Pancreas (tissue), 10 donors: ENCODE data around the gene NXPE3. TPM values are rescaled to one million over a fixed set of nuclear protein-coding genes. Genes with fewer than 3 reads are reported as not detected.

ENCODE experiments used
- ATAC-seq, 4 donors: fragments of 200-7000 bp; cut with Tn5 transposase; one replicate each; pipeline versions ENCODE4 v1.8.0 to v1.9.1; 2020; ENCODE audit warnings: mild to moderate bottlenecking in 4 of 4, moderate library complexity in 4 of 4
- DNase-seq, 6 donors: peaks; one replicate each; pipeline ENCODE4 v3.0.0-alpha.2; 2020
- FAIRE-seq: peaks from 2 replicates; lab custom pipeline; 2012; peaks lifted over from hg19 to GRCh38; lab: Jason Lieb, UNC
- H3K27ac ChIP-seq, 4 donors: fragments of 200-600 bp; sonication (generic); 1 replicate in 3 of 4; 2 replicates in 1 of 4; pipeline versions ENCODE4 v1.5.0 to v1.8.0; 2020
- H3K27me3 ChIP-seq, 4 donors: fragments of 200-600 bp; one replicate each; pipeline ENCODE4 v1.8.0; 2021
- H3K36me3 ChIP-seq, 3 donors: fragments of 200-600 bp; sonication (generic) in 1 of 3; one replicate each; pipeline versions ENCODE4 v1.5.0 to v1.8.0; 2020 to 2021
- H3K4me1 ChIP-seq, 3 donors: fragments of 200-600 bp; one replicate each; pipeline ENCODE4 v1.8.0; 2021
- H3K4me3 ChIP-seq, 4 donors: fragments of 200-600 bp; sonication (generic) in 2 of 4; one replicate each; pipeline versions ENCODE4 v1.5.0 to v1.8.0; 2020 to 2021
- H3K9me3 ChIP-seq, 4 donors: fragments of 200-600 bp; one replicate each; pipeline ENCODE4 v1.8.0; 2021
- CTCF ChIP-seq, 4 donors: fragments of 200-600 bp; sonication (generic) in 3 of 4; IDR thresholded peaks; one replicate each; pipeline versions ENCODE4 v1.5.0 to v1.8.0; 2021; ENCODE audit warnings: antibody characterized with exemption in 4 of 4
- WGBS, 2 donors: extraction: QIAGEN DNeasy Blood & Tissue Kit; methylation state at CpG; one replicate each; pipeline ENCODE4 v1.1.7; 2013; 5-methylcytosine and 5-hydroxymethylcytosine counted together
- intact Hi-C, 3 donors: fragments of 100-400 bp; cut with DNase I; formaldehyde crosslinking; loops; one replicate each; pipeline versions ENCODE4 v1.11.1 to v1.14.2; 2022
- polyA plus RNA-seq, 2 donors: library from polyadenylated mRNA; stranded (reverse); fragments of 200-250 nt; gene quantifications; one replicate each; pipeline ENCODE4 v1.2.3, GENCODE V29; 2013
- total RNA-seq, 6 donors: library from RNA; stranded (reverse); fragmentation: NEBNext Ultra II Directional in 4 of 6; extraction: Animal tissue kit (Norgen Biotek cat#: 25700) in 4 of 6; gene quantifications; one replicate each; pipeline versions ENCODE4 v1.2.1 to v1.2.4, GENCODE V29; 2021 to 2023
- donor health status: healthy with polysubstance abuse.
- donor health status: DM: no; HTN: no; CAD: no; lungs with moderate emphysema.
- donor health status: DM: no; HTN: no; CAD: no.
- donor health status: control.
- donor health status: control.
- donor health status: Bipolar disorder and iron deficiency.
- donor health status: DM: yes; HTN: yes; CAD: no.
- donor health status: DM: no; HTN: no; CAD: no.
- donor health status: DM: no; HTN: no; CAD: no.
- donor health status: DM: yes; HTN: yes; CAD: no.

The NXPE3 gene
- total and polyA plus RNA-seq, 8 donors: 1.4 to 4.3 (median 2.4) TPM

- no peaks in the 10 kb centered on the region for H3K36me3 ChIP-seq
- FAIRE-seq (peak; percentile 91), DNase-seq (peak in 3 of 6 donors; percentile 21 to 49 (median 49)), ATAC-seq (peak; percentile 93 to 100 (median 98))
- H3K4me1 ChIP-seq: no peaks in the 10 kb centered on the region
- H3K27ac ChIP-seq: no peak overlapping the region
- H3K27me3 ChIP-seq: no peaks in the 10 kb centered on the region
- intact Hi-C loops: loop anchor here in 1 of 3 donors (5.0 to 10.0 kb wide), 2 partner anchors 424 to 732 kb away; no protein-coding TSS in a partner anchor
- H3K9me3 ChIP-seq: no peaks in the 10 kb centered on the region
- TF ChIP-seq CTCF (IDR thresholded peaks at IDR 0.05): peak; percentile 62 to 86 (median 78)
- no peak overlapping the region for H3K4me3 ChIP-seq
- 63 to 72% methylated on average over 9 of the region's 9 CpGs for WGBS, 2 donors
Measured at GRCh38 chr3:101803173-101803782, 24.3 kb downstream of the NXPE3 start.

- no peak overlapping the region for H3K4me3 ChIP-seq
- no peak overlapping the region for H3K27ac ChIP-seq
- no peaks in the 10 kb centered on the region for H3K27me3 ChIP-seq
- TF ChIP-seq CTCF (IDR thresholded peaks at IDR 0.05): no peak
- no peaks in the 10 kb centered on the region for H3K36me3 ChIP-seq
- H3K9me3 ChIP-seq: no peaks in the 10 kb centered on the region
- DNase-seq: no peak
- ATAC-seq: no peak
- 78 to 85% methylated on average over 3 of the region's 3 CpGs for WGBS, 2 donors
- intact Hi-C loops: loop anchor here in 1 of 3 donors (5.0 to 10.0 kb wide), 2 partner anchors 423 to 731 kb away; no protein-coding TSS in a partner anchor
- H3K4me1 ChIP-seq: no peaks in the 10 kb centered on the region
- no peak for FAIRE-seq
Measured at GRCh38 chr3:101803939-101804338, 24.9 kb downstream of the NXPE3 start.

- Histone ChIP-seq H3K36me3 (no peaks in the 10 kb centered on the region), H3K4me3 (no peak overlapping the region), H3K4me1 (peaks cover 0 to 10% (median 5%) of the 10 kb centered on the region in 3 donors), H3K27me3 (no peaks in the 10 kb centered on the region), H3K27ac (no peak overlapping the region), H3K9me3 (no peaks in the 10 kb centered on the region)
- FAIRE-seq (no peak), DNase-seq (no peak), ATAC-seq (no peak)
- no peak for TF ChIP-seq CTCF (IDR thresholded peaks at IDR 0.05)
- WGBS, 2 donors: 87 to 93% methylated on average over 1 of the region's 1 CpG
- intact Hi-C loops: loop anchor here in 2 of 3 donors (5.0 to 10.0 kb wide), 2 partner anchors 728 to 731 kb away; no protein-coding TSS in a partner anchor
Measured at GRCh38 chr3:101806491-101806890, 27.5 kb downstream of the NXPE3 start.

- Histone ChIP-seq H3K9me3 (no peaks in the 10 kb centered on the region), H3K4me1 (peaks cover 0 to 10% (median 5%) of the 10 kb centered on the region in 3 donors), H3K4me3 (no peak overlapping the region), H3K27me3 (no peaks in the 10 kb centered on the region), H3K27ac (no peak overlapping the region), H3K36me3 (no peaks in the 10 kb centered on the region)
- ATAC-seq: no peak
- no peak for FAIRE-seq
- TF ChIP-seq CTCF (IDR thresholded peaks at IDR 0.05): no peak
- no peak for DNase-seq
- WGBS, 2 donors: 82 to 90% methylated on average over 2 of the region's 2 CpGs
- intact Hi-C loops: loop anchor here in 2 of 3 donors (5.0 to 10.0 kb wide), 2 partner anchors 727 to 729 kb away; no protein-coding TSS in a partner anchor
Measured at GRCh38 chr3:101807888-101808287, 28.9 kb downstream of the NXPE3 start.
